ENCODE data around the gene CDK19. TPM values are rescaled to one million over a fixed set of nuclear protein-coding genes. Genes with fewer than 3 reads are reported as not detected.

CDK19 gene
- total and polyA plus RNA-seq, 9 of the 15 experiments (the other 6 are each of a cell fraction or from before 2014, with no cell fraction given): 3.8 to 15.2 (median 7.4) TPM

DNA sequence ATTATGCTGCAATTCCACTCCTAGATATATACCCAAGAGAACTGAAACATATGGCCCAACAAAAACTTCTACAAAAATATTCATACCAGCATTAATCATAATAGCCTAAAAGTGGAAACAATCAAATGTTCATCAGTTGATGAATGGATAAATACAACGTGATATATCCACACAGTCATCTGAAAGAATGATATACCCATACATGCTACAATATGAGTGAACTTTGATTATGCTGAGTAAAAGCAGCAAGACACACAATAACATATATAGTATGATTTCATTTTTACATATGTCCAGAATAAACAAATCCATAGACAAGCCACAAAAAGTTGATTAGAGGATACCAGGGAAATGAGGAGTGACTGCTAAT, 30.7 kb downstream of the CDK19 start:
- H2AFZ ChIP-seq (ENCODE audit: low read depth, low read length): no peak overlapping the region
- no peak overlapping the region for H3K4me3 ChIP-seq
- in situ Hi-C loops (cut with MboI) (no loop called here), intact Hi-C loops (cut with micrococcal nuclease) (no loop called here)
- no peaks in the 10 kb centered on the region for H3K9me1 ChIP-seq (ENCODE audit: control insufficient read depth, insufficient read depth, low read length)
- no peaks in the 10 kb centered on the region for H3K4me1 ChIP-seq (replicated peaks in 1 of 2; ENCODE audit: control insufficient read depth in 2 of 2, insufficient read depth in 2 of 2, low read length in 2 of 2)
- H3K79me2 ChIP-seq (ENCODE audit: control insufficient read depth, insufficient read depth, low read length): no peaks in the 10 kb centered on the region
- H3K9me3 ChIP-seq (replicated peaks; ENCODE audit: control insufficient read depth, insufficient read depth, low read depth, low read length): peaks cover 2% of the 10 kb centered on the region; the same call in 1 of the 2 replicates
- CTCF ChIA-PET (ENCODE audit: low intra/inter-chr PET ratio): no interaction called here
- H3K27me3 ChIP-seq (ENCODE audit: control insufficient read depth in 2 of 2, insufficient read depth in 2 of 2, low read length in 2 of 2): no peaks in the 10 kb centered on the region; a peak in 1 of 5 replicates
- DNase-seq (ENCODE audit: extremely low read depth in 1 of 4, low spot score in 3 of 4) (no peak), FAIRE-seq (no peak), ATAC-seq (no peak)
- no peaks in the 10 kb centered on the region for H3K36me3 ChIP-seq (ENCODE audit: control insufficient read depth, insufficient read depth, low read length)
- no TSS peak for BruUV-seq (replicated peaks)
- no peak overlapping the region for H3K27ac ChIP-seq (ENCODE audit: extremely low read depth, low read depth, low read length)
- H3K4me2 ChIP-seq (ENCODE audit: insufficient read depth, low read length): no peak overlapping the region
- WGBS (ENCODE audit: insufficient coverage, low coverage, missing lambda C conversion rate): 8% methylated on average over 1 of the region's 1 CpG
- H4K20me1 ChIP-seq (replicated peaks; ENCODE audit: control insufficient read depth, insufficient read depth, low read length): 0 out of 2 replicates have a peak, but pooled peaks cover 5% of the 10 kb centered on the region
- POLR2A ChIA-PET: no interaction called here
- TF ChIP-seq, protein P1, sequence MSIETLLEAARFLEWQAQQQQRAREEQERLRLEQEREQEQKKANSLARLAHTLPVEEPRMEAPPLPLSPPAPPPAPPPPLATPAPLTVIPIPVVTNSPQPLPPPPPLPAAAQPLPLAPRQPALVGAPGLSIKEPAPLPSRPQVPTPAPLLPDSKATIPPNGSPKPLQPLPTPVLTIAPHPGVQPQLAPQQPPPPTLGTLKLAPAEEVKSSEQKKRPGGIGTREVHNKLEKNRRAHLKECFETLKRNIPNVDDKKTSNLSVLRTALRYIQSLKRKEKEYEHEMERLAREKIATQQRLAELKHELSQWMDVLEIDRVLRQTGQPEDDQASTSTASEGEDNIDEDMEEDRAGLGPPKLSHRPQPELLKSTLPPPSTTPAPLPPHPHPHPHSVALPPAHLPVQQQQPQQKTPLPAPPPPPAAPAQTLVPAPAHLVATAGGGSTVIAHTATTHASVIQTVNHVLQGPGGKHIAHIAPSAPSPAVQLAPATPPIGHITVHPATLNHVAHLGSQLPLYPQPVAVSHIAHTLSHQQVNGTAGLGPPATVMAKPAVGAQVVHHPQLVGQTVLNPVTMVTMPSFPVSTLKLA (conservative IDR thresholded peaks at IDR 0.05): no peak
- TF ChIP-seq, protein P2, sequence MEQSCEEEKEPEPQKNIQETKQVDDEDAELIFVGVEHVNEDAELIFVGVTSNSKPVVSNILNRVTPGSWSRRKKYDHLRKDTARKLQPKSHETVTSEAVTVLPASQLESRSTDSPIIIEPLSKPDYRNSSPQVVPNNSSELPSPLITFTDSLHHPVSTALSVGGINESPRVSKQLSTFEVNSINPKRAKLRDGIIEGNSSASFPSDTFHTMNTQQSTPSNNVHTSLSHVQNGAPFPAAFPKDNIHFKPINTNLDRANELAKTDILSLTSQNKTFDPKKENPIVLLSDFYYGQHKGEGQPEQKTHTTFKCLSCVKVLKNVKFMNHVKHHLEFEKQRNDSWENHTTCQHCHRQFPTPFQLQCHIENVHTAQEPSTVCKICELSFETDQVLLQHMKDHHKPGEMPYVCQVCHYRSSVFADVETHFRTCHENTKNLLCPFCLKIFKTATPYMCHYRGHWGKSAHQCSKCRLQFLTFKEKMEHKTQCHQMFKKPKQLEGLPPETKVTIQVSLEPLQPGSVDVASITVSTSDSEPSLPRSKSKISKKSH (CRISPR knock-in tag; IDR thresholded peaks at IDR 0.05): no peak
- H3K9ac ChIP-seq (ENCODE audit: insufficient read depth in 1 of 2, low read depth in 2 of 2, low read length in 2 of 2): no peak overlapping the region

Measured in K562 (cell line).